ENCODE measurements around the gene DROSHA.

- TF ChIP-seq REST (IDR thresholded peaks at IDR 0.05; ENCODE audit: insufficient read depth in 1 of 2, low read depth in 2 of 2, low read length in 2 of 2) (no peak), TAF1 (IDR thresholded peaks at IDR 0.05; ENCODE audit: borderline replicate concordance, insufficient read depth, low read length) (no peak), SIN3A (IDR thresholded peaks at IDR 0.05; ENCODE audit: borderline replicate concordance, insufficient read depth, low read length) (no peak), POLR2AphosphoS5 (IDR thresholded peaks at IDR 0.05; ENCODE audit: low read depth, low read length) (no peak)
Observed at GRCh38 chr5:31531543-31531887, 378 bp downstream of the DROSHA start.
